Measurements from ENCODE around the gene APBA1.

The APBA1 gene

DNA sequence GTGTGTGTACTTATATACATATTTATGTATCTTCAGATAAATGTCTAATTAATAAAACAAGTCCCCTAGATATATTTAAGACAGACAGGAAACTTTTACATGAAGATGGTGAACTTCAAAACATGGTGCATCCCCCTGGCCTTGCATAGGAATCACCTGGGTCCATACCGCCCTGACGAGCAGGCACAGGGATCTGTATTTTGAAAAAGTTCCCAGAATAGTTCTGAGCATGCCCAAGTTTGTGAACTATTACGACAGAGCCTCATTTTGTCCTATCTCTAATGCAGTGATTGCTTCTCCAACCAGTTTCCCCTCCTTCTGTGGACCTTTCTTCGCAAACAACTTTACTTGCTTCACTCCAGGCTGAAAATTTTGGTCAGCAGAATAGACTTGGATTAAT, 98.1 kb downstream of the APBA1 start:
- no peak for DNase-seq

DNA sequence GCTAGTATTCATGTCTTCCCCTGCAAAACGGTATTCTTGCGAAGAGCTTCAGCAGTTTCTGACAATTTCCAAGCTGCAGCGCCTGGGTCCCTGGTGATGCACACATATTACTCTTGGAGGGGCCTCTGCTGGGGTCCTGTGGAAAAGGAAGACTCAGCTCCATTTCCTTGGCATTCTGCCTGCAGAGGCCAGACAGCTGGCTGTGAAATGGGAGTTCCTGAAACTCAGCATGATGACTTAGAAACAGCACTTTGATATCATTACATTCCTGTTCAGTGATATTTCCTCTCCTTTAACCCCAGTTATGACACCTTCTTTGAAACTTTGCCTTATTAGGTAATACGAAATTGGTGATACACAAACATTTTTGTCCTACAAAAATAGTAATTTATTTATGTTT, 98.5 kb downstream of the APBA1 start:
- no peak for DNase-seq

DNA sequence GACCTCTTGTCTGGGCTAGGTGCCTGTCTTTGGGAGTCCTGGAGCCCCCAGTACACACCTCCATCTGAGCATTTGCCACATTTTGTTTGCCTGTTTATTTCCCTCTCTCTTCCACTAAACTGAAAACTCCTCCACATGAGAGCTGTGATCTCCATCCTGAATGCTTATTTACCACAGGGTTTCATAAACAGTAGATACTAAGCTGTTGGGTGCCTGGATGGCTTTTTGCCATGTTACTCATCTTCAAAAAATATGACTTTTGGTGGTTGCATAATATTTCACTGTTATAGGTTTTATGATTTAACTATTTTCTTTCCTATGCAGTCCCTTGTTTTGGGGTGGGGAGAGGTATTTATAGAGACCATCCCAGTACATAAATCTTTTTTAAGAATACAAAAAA, 99.6 kb downstream of the APBA1 start:
- DNase-seq = no peak

DNA sequence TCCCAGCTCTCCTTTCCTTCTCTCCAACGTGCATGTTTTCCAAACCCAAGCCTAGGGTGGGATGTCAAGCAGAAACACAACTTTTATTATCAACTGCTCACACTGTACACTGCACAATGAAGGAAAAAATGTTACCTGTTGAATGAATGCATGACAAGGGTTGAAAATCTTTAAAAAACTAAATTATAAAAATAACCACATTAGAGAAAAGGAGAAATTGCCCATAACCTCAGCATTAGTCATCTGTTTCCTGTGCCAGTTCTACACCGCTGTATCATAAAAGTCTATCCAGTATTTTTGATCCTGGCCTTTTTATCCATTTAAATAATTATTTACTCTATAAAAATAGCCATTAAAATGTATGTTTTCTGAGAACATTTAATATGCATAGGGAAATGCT, 101.1 kb downstream of the APBA1 start:
- no peak for DNase-seq

DNA sequence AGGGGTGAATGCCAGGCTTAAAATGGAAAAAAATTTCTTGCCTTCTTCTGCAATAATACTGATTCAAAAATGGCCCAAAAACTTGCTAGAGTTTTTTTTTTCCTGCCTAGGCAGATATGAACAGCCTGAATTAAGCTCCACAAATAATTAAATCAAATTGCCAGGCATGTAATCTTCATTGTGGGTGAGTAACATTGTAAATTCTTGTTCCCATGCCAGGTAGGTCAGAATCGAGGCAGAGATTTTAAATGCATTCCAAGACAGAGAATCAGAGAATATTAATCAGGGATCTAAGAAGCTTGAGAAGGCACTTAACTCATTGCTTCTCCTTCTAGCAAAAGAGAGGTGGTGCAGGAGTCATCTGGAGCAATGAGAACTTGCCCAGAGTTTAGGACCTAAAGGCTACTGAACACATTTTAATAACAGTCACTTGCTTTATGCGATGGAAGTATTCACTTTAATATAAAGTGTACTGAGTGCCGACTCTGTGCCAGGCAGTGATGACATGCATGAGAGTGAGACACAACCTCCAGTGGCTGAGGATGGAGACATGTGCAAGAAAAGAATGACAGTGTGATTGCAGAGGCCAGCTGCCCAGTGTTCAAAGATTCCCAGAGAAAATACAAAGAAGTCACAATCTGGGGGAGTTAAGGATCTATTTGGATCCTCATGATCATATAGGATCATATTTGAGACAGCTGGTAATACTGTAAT, 102.3 kb downstream of the APBA1 start:
- DNase-seq = no peak

DNA sequence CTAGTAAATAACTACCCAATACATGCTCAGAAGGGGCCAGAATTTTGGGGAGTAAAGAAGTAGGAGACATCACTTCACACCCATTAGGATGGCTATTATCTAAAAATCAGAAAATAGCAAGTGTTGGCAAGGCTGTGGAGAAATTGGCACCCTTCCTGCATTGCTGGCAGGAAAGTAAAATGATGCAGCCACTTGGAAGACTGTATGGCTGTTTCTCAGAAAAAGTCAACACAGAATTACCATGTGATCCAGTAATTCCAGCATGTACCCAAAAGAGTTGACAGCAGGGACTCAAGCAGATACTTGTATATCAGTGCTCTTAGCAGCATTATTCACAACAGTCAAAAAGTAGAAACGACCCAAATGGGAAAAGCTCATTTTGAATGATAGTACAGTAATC, 107.6 kb downstream of the APBA1 start:
- no peak for DNase-seq

DNA sequence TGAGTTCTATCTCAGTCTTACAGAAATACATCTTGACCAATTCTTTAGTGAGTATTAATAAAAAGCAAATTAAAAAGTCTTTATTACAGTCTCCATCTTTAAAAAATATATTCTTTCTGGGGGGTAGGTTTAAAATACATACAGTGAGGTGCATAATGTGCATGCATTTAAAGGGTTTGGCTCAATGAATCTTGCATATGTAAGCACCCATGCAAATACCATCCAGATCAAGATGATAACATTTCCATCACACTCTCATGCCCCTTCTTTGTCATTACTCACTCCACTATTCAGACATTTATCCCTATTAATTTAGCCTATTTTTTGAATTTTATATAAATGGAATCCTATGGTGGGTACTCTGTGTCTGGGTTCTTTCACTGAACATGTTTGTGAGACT, 113.0 kb downstream of the APBA1 start:
- no peak for DNase-seq

DNA sequence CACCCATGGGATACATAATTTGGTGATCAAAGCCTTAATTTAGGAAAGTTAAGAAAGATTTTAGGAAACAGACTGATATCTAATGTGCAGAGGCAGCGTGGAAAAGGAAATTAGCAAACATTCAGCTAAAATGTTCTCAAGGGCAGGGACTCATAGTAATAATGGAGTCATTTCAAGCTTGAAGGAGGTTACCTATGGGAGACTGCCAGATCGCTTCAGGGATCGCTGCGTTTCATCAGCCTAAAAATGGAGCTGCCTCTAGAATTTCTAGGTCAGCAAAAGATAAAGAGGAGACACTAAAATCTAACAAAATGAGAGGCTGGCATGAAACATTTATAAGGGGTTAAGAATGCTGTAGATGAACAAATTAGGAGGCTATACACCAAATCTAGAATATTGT, 115.5 kb downstream of the APBA1 start:
- no peak for DNase-seq

DNA sequence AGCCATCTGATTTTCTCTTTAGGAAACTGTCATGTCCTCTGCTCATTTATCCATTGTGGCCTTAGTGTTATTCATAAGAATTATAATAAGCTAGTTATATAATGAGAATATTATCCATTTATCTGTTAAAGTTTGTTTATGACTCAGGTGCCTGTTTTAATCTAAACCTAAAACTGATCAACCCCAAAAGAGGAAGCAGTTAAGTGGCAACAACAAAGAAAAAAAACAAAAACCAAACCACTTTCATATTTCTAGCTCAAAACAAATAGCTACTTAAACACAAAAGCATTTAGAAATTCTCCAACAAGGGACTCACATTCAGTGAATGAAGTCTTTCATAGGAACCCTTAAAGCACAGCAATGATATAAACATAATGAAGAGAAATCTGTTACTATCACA, 116.4 kb downstream of the APBA1 start:
- no peak for DNase-seq

DNA sequence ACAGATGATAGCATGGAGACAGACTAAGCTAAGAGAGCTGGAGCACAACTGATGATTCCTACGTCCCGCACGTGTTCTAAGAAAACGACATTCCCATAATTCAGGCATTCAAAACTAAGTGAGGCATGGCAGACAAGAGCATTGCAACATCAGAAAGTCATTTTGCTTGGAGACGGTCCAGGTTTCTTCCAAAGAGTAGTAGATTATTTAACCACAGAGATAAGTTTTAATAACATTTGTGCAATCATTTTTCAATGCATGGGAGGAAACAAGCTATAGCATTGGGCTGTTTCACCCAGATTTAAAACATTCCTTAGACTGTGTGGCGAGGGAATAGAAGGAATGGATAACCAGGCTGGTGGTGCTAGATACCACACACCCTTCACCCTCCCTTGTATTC, 117.2 kb downstream of the APBA1 start:
- DNase-seq = no peak

DNA sequence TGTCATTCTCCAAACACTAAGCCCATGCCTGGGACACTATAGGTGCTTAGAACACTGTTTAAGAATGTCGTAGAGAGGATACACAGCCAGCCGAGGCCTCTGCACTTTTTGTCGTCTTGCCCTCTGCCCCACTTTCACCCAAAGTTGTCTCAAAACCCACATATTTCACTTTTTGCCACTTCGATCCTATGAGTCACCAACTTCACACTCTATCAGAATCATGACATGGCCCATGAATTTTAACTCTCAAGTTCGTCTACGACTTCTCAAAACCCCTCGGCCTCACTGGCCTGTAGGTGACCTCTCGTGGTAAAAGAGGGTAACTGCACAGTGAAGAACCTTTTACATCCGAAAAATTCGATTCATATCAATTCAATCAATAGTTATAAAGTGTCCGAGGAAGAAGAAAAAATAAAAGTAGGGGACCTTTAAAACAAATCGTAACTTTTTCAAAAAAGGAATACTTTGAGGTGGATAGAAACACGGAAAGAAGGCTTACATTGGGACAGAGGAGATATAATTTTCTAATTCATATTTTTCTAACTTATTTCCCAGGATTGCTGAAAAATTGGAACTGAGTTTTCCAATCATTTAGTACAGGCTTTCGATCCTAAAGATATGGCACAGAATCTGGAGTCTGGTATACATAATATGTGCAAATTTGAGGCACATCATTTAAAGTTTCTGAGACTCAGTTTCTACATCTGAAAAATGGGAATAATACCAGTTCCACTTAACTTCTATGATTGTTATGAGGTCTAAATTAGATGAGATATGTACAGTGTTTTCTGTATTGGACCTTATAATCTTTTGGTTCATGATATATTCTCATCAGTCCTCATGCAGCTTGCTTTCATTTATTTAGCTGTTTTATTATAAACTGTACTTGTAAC, 122.6 kb downstream of the APBA1 start:
- peak; percentile 51 for DNase-seq

DNA sequence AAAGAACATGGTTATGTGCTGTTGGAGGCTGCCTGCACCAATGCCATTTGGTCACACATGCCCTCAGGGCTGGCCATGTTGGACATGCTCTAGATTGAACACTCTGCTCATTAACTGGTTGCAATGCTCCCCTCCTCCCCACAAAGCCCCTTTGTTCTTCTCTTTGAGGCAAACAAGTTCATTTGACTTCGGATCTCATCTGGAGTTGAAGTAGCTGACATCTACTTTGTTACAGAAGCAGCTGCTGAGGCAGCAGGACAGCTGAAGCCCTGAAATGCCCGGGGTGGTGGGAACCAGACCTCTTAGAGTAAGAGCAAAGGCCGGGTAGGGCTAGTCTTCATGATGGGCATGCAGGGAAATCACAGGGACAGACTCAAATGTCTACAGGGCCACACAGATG, 123.5 kb downstream of the APBA1 start:
- peak; percentile 4 for DNase-seq

DNA sequence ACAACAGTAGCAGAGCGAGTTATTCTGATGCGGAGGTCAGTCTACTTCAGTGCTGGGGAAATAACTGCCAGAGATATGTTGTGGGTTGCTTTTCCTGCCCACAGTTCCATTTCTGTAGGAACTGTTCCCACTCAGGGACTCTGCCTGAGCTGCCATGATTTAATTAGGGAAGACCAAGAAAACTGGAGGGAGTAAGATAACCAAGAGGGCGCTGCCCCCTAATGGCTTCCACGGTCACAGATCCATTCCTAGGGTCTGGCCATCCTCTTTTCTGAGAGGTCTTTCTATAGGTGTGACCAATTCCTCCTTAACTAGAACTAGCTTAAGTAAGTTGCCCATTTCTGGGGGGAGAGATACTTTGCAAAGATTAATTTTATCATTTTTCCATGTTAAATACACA, 125.9 kb downstream of the APBA1 start:
- DNase-seq = peak; percentile 60

DNA sequence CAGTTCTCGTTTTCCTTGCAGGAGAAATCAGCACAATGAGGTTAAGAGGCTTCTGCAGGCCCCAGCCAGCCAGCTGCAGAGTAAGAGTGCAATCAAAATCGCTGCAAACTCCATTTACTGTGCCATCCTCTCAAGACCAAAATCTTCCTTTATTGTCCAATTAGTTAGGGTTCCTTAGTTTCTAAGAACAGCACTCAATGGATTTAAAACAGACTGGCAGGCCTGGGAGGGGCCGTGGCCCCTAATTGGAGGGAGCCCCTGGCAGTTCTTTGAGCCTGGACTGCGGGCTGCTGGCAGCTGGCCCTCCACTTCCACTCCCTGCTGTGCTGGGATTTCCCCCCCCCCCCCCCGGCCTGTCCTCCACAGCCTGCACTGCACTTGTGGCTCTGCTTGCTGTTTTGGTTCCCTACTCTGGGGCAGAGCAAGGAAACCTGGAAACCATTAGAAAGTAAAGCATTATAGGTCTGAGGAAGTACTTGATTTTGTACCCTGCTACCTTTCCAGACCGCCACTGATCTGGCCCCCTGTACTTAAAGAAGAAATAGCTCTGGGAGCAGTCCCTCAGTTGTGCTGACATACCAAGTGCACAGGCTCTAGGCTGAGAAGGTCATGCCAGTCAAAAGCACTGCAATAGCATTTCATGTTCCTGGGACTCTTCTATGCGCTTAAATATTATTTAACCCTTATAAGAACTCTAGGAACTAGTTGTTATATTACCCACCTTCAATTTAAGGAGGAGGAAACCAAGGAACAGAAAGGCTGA, 129.0 kb downstream of the APBA1 start:
- peak; percentile 55 for DNase-seq

DNA sequence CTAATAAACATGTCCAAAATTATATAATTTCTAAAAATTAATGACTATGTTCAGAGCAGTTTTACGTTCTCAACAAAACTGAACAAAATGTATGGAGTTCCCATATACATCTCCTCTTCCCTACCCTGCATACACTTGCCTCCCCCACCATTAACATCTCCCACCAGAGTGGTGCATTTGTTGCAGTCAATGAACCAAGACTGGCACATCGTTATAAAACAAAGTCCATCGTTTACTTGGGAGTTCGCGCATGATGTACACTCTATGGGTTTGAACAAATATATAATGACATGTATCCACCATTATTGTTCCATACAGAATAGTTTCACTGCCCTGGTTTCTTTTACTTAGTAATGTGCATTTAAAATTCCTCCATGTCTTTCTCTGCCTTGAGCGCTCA, 130.1 kb downstream of the APBA1 start:
- DNase-seq = peak; percentile 13

DNA sequence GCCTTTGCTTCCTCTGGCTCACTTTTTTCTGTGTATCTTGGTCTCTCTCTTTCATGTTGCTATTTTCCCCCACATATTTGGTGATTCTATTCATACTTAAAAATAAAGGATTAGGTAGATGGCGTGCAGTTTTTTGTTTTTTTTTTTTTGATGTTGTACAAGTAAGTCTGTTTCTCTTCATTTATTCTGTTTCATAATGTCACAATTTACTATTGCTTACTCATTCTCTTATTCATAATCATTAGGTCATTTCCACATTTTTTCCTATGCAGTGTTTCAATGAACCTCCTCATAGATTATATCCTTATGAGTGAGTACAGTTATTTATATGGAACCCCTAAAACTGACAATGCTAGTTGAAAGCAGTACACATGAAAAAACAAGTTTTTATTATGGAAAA, 136.3 kb downstream of the APBA1 start:
- no peak for DNase-seq

DNA sequence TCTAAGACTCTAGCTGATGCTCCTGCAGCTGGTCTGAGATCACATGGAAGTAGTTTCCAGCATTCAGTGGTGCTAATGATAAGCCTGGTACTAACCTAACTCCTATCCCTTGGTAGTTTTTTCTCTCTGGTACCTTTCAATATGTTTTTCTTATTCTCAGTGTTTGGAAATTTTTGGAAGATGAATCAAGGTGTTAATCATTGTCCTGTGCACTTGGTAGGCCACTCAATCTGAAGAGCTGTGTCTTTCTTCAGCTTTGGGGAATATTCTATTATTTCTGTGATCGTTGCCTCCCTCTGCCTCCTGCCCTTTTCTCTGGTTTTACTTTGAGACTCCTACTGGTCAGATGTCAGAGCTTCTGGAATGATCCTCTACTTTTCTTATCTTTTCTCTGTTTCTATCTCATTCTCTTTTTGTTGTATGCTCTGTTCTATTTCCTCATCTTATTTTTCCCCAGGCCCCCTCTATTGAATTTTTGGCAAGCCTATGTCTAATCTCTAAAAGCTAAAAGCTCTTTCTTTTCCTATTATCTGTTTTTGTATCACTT, 136.8 kb downstream of the APBA1 start:
- DNase-seq = no peak

DNA sequence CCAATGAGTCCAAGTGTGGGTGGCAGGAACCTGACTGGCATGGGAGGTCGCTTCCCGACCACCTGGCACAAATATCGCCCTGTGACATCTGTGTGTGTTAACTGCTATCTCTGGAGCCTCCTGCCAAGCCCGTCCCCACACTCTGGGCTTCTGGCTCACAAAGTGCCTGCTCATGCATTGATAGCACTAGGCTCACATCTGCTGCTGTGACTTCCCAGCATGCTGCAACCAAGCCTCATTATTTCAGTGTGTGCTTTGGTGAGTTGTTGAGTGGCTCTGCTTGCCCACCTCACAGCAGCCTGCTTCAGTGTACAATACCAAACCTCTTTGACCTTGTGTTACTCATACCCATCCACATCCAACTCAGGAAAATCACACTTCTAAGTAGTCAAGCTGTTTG, 139.8 kb downstream of the APBA1 start:
- peak; percentile 71 for DNase-seq

DNA sequence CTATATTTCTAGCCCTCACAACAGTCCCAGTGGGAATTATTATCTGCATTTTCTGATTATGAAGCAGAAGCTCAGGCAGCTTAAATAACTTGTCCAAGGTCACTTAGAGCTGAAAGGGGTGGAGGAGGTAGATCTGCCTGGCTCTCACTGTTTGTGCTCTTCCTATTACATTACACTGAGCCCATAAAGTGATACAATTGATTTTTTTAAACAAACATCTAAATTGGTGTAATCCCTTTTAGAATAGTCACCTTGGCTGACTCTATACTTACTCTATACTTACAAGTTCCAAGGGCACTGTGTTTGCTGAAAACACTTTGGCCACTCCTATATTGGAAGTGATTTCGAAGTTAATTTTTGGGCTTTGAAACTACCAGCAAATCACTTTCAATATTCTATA, 144.7 kb downstream of the APBA1 start:
- DNase-seq = peak; percentile 53

DNA sequence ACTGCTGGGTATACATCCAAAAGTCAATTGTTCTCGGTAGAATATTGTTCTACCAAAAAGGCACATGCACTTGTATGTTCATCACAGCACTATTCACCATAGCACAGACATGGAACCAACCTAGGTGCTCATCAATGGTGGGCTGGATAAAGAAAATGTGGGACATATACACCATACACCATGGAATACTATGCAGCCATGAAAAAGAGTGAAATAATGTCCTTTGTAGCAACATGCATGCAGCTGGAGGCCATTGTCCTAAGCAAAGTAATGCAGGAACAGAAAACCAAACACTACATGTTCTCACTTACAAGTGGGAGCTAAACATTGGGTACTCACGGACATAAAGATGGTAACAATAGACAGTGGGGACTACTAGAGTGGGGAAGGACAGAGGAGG, 145.5 kb downstream of the APBA1 start:
- DNase-seq = no peak

DNA sequence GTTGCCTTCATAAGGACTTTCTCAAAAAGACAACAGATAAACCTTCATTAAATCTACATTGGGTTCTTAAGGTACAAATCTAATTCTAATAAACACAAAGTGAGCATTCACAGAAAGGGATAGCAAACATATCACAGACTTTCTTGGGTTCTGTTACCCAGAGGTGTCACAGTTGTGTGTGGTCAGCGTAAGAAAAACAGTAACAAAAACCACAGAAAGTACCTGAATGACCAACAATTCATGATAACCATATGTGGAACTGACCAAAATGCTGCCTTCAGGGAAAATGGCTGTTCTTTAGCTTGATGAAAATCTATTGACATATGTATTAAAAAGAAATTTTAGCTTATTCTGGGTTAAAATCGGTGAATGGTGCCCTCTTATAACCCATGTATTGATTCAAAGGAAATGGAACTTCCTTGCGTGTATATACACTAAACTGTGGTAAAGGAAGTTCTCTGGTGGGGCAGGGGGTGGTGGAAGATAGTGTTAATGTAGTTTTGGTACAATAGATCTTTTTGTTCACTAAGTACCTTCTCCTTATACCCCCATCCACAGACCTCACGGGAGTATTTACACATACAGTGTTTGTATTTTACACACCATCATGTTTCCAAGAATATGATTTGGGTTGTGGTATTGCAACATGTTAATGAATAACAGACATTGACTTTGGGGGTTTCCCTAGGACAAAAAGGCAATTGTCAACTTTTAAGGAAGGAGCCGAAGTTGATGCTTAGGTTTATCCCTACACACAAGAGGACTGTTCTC, 152.5 kb downstream of the APBA1 start:
- no peak for DNase-seq
